HepG2 (cell line): ENCODE data around the gene SERPINB11. TPM values are rescaled to one million over a fixed set of nuclear protein-coding genes. Genes with fewer than 3 reads are reported as not detected.

ENCODE experiments used
- ATAC-seq: fragments of 200-7000 bp; cut with Tn5 transposase; 3 replicates; pipeline ENCODE4 v1.9.1; 2020; ENCODE audit warnings: mild to moderate bottlenecking, moderate library complexity
- BruUV-seq: library from RNA; stranded (reverse); fragments of 400-500 nt; replicated peaks from 2 replicates; lab custom pipeline; 2021; lab: Mats Ljungman, UMichigan
- CTCF ChIA-PET: fragments of 300-600 bp; formaldehyde crosslinking; extraction: SDS; loops from one replicate; lab custom pipeline; 2021; ENCODE audit warnings: low total read pairs, inconsistent platforms, low intra/inter-chr PET ratio; lab: Yijun Ruan, JAX
- POLR2A ChIA-PET: fragments of 350-600 bp; sonication (Branson Sonifier 250); formaldehyde crosslinking; loops from one replicate; lab custom pipeline; 2020; ENCODE audit warnings: antibody characterized with exemption, inconsistent platforms; lab: Yijun Ruan, JAX
- DNase-seq: peaks from one replicate; pipeline ENCODE4 v3.0.0-alpha.2; 2015; ENCODE audit warnings: low spot score
- FAIRE-seq: peaks from 3 replicates; lab custom pipeline; 2011; peaks lifted over from hg19 to GRCh38; lab: Jason Lieb, UNC
- H2AFZ ChIP-seq: one replicate; pipeline ENCODE4 v1.6.1; 2011; ENCODE audit warnings: low read length, inconsistent platforms
- H3K27ac ChIP-seq: fragments of 300-600 bp; 3 replicates; pipeline ENCODE4 v1.8.0; 2011; ENCODE audit warnings: mixed run types, mild to moderate bottlenecking, mixed read lengths, low read length, inconsistent platforms; ENCODE audit not compliant: insufficient read depth; ENCODE audit errors: extremely low read length
- H3K27me3 ChIP-seq, 2 experiments: fragments of 200-600 bp in 1 of 2; 2 replicates in 1 of 2; 3 replicates in 1 of 2; pipeline versions ENCODE4 v1.6.0 to v1.8.0; 2011; ENCODE audit warnings: low read length in 2 of 2, mild to moderate bottlenecking in 2 of 2, moderate library complexity in 2 of 2, inconsistent platforms in 1 of 2; ENCODE audit not compliant: insufficient read depth in 2 of 2, control insufficient read depth in 1 of 2
- H3K36me3 ChIP-seq, 2 experiments: fragments of 200-600 bp in 1 of 2; replicated peaks in 1 of 2; 2 replicates in 1 of 2; 3 replicates in 1 of 2; pipeline versions ENCODE4 v1.5.1 to v1.8.0; 2011; ENCODE audit warnings: low read length in 2 of 2, inconsistent platforms in 1 of 2; ENCODE audit not compliant: insufficient read depth in 2 of 2, control insufficient read depth in 1 of 2
- H3K4me1 ChIP-seq: 2 replicates; pipeline ENCODE4 v1.5.1; 2012; ENCODE audit warnings: low read length, inconsistent platforms; ENCODE audit not compliant: insufficient read depth
- H3K4me2 ChIP-seq: 2 replicates; pipeline ENCODE4 v1.6.0; 2011; ENCODE audit warnings: low read depth, low read length, inconsistent platforms
- H3K4me3 ChIP-seq, 3 experiments: fragments of 200-600 bp in 1 of 3; sonication (generic), shearing (Covaris generic) in 1 of 3; replicated peaks in 1 of 3; 2 replicates each; pipeline ENCODE4 v1.5.1; 2011 to 2016; ENCODE audit warnings: low read length in 3 of 3, inconsistent platforms in 2 of 3, low read depth in 2 of 3, mild to moderate bottlenecking in 2 of 3, control low read depth in 1 of 3, mixed read lengths in 1 of 3; ENCODE audit not compliant: insufficient read depth in 1 of 3
- H3K79me2 ChIP-seq: one replicate; pipeline ENCODE4 v1.6.1; 2011; ENCODE audit warnings: low read length, inconsistent platforms; ENCODE audit not compliant: insufficient read depth
- H3K9ac ChIP-seq: 2 replicates; pipeline ENCODE4 v1.6.0; 2011; ENCODE audit warnings: mild to moderate bottlenecking, low read depth, low read length, inconsistent platforms; ENCODE audit not compliant: insufficient read depth
- H3K9me3 ChIP-seq: 2 replicates; pipeline ENCODE4 v1.5.1; 2012; ENCODE audit warnings: mild to moderate bottlenecking, low read length
- H4K20me1 ChIP-seq: 2 replicates; pipeline ENCODE4 v1.6.0; 2011; ENCODE audit warnings: inconsistent platforms, mild to moderate bottlenecking, low read length, moderate library complexity; ENCODE audit not compliant: insufficient read depth
- SMARCC2 ChIP-seq: fragments of 450-650 bp; IDR thresholded peaks from 2 replicates; pipeline ENCODE4 v1.6.1; 2017; ENCODE audit warnings: antibody characterized with exemption, mild to moderate bottlenecking
- THAP7 ChIP-seq: sonication (generic); formaldehyde crosslinking; IDR thresholded peaks from 2 replicates; pipeline ENCODE4 v1.8.1; 2023; ENCODE audit warnings: mild to moderate bottlenecking, missing genetic modification reagents
- ZNF264 ChIP-seq: sonication (generic); formaldehyde crosslinking; IDR thresholded peaks from 2 replicates; pipeline ENCODE4 v1.4.0; 2020; ENCODE audit warnings: missing genetic modification reagents
- ZNF432 ChIP-seq: sonication (generic); formaldehyde crosslinking; IDR thresholded peaks from 2 replicates; pipeline ENCODE4 v1.5.0; 2020; ENCODE audit warnings: missing genetic modification reagents, mild to moderate bottlenecking, borderline replicate concordance
- ZNF512B ChIP-seq: sonication (generic); formaldehyde crosslinking; IDR thresholded peaks from 2 replicates; pipeline ENCODE4 v1.5.1; 2020; ENCODE audit warnings: missing genetic modification reagents, mild to moderate bottlenecking, borderline replicate concordance
- WGBS: methylation state at CpG from one replicate; pipeline ENCODE4 v1.1.6; 2017; ENCODE audit warnings: low lambda C conversion rate; 5-methylcytosine and 5-hydroxymethylcytosine counted together
- in situ Hi-C: cut with HindIII; loops from 2 replicates; pipeline ENCODE4 v1.10.0; 2017; ENCODE audit warnings: low pct_unique_long_range_greater_than_20kb; ENCODE audit not compliant: extremely low pct_ligation_motif_present
- intact Hi-C: fragments of 100-400 bp; cut with micrococcal nuclease; formaldehyde crosslinking; loops from one replicate; pipeline ENCODE4 v1.10.0; 2022; ENCODE audit not compliant: unreplicated experiment
- polyA plus RNA-seq, 8 experiments: library from polyadenylated mRNA; depleted of rRNA in 3 of 8; stranded (reverse) in 7 of 8; unstranded in 1 of 8; fragments of >200 nt; fragmentation: Illumina TruSeq in 4 of 8; extraction: Trizol in 4 of 8; gene quantifications; 2 replicates each; pipeline versions ENCODE4 v1.2.1 to v1.2.3, GENCODE V29; 2011 to 2016; ENCODE audit warnings: low read depth in 4 of 8, missing spikeins in 1 of 8, mixed read lengths in 1 of 8; ENCODE audit not compliant: insufficient read depth in 1 of 8
- total RNA-seq, 5 experiments: library from RNA; depleted of rRNA; stranded (reverse); fragments of >200 nt; fragmentation: Illumina TruSeq; extraction: Trizol; gene quantifications; 2 replicates each; pipeline ENCODE4 v1.2.3, GENCODE V29; 2016; ENCODE audit warnings: low read depth in 1 of 5
- TF ChIP-seq, protein P1 (sequence below): sonication (generic); formaldehyde crosslinking; IDR thresholded peaks from 2 replicates; pipeline ENCODE4 v1.5.0; 2020; ENCODE audit warnings: mild to moderate bottlenecking, missing genetic modification reagents

The SERPINB11 gene
- total and polyA plus RNA-seq, 2 of the 13 experiments (the other 11 are each of a cell fraction or from before 2014, with no cell fraction given), result not detected

DNA sequence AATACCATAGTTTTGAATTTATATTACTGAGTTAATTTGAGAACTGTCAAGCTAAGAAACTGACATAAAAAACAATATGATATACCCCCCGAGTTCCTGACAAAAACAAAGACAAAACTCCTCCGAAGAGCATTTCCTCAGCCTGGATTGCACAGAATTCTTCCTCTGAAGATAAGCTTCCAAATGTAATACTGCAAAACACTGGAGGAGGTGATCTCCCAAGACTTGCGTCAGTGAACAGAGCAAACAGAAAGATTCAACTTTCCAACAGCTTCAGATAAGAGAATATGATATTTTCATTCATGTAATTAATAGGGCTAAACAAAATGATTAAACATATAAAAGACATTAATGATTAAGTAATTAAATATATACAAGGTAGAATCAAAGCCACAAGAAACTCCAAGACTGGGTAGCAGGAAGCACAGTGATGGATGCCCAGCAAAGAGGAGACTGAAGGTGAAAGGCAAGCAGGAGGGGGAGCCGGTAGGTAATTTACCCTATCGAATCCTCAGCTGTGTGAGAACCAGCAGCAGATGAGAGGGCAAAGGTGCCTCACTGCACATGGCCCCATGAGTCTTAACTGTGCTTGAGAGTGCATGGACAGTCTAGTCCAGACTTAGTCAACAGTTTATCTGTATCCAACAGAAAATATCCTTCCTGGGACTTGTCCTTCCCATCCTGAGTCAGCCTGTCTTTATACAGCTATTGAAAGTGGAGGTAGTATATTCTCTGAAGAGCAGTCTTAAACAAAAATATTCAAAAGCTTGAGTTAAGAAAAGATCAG lies 22.7 kb upstream of the SERPINB11 start:
- Histone ChIP-seq H3K9me3 (no peaks in the 10 kb centered on the region), H3K9ac (no peak overlapping the region), H3K4me3 (no peak overlapping the region), H3K27ac (no peak overlapping the region), H3K36me3 (no peaks in the 10 kb centered on the region), H3K27me3 (no peaks in the 10 kb centered on the region), H2AFZ (no peak overlapping the region), H3K79me2 (no peaks in the 10 kb centered on the region), H4K20me1 (no peaks in the 10 kb centered on the region), H3K4me2 (no peak overlapping the region), H3K4me1 (peaks cover 22% of the 10 kb centered on the region)
- 54% methylated on average over 5 of the region's 5 CpGs for WGBS
- no peak for FAIRE-seq
- intact Hi-C loops (no loop called here), in situ Hi-C loops (no loop called here)
- ChIA-PET POLR2A (no interaction called here), CTCF (no interaction called here)
- no peak for DNase-seq
- BruUV-seq, result no TSS peak
- ATAC-seq, result no peak
- TF ChIP-seq SMARCC2 (no peak), ZNF432 (CRISPR knock-in tag) (no peak), ZNF512B (CRISPR knock-in tag) (no peak), THAP7 (no peak), ZNF264 (CRISPR knock-in tag) (no peak)
- TF ChIP-seq, protein P1, sequence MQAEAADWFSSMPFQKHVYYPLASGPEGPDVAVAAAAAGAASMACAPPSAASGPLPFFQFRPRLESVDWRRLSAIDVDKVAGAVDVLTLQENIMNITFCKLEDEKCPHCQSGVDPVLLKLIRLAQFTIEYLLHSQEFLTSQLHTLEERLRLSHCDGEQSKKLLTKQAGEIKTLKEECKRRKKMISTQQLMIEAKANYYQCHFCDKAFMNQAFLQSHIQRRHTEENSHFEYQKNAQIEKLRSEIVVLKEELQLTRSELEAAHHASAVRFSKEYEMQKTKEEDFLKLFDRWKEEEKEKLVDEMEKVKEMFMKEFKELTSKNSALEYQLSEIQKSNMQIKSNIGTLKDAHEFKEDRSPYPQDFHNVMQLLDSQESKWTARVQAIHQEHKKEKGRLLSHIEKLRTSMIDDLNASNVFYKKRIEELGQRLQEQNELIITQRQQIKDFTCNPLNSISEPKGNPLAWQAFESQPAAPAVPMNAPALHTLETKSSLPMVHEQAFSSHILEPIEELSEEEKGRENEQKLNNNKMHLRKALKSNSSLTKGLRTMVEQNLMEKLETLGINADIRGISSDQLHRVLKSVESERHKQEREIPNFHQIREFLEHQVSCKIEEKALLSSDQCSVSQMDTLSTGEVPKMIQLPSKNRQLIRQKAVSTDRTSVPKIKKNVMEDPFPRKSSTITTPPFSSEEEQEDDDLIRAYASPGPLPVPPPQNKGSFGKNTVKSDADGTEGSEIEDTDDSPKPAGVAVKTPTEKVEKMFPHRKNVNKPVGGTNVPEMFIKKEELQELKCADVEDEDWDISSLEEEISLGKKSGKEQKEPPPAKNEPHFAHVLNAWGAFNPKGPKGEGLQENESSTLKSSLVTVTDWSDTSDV (CRISPR knock-in tag), result no peak
